GM12878 (cell line): ENCODE measurements around the gene KIAA0825. TPM values are rescaled to one million over a fixed set of nuclear protein-coding genes. Genes with fewer than 3 reads are reported as not detected.

Source experiments
- ATAC-seq: fragments of 200-7000 bp; cut with Tn5 transposase; 3 replicates; pipeline ENCODE4 v1.9.1; 2020; ENCODE audit warnings: mild to moderate bottlenecking, moderate library complexity
- BruUV-seq: library from RNA; stranded (reverse); fragments of 400-500 nt; replicated peaks from 2 replicates; lab custom pipeline; 2021; lab: Mats Ljungman, UMichigan
- CTCF ChIA-PET: fragments of 300-600 bp; sonication (Branson Sonifier 250); formaldehyde crosslinking; extraction: SDS; loops from one replicate; lab custom pipeline; 2021; ENCODE audit warnings: inconsistent platforms; lab: Yijun Ruan, JAX
- POLR2A ChIA-PET: fragments of 350-600 bp; formaldehyde crosslinking; extraction: SDS; loops from one replicate; lab custom pipeline; 2021; ENCODE audit warnings: inconsistent platforms; lab: Charles Lee
- RAD21 ChIA-PET: fragments of 300-600 bp; sonication (Branson Sonifier 250); formaldehyde crosslinking; loops from one replicate; lab custom pipeline; 2023; ENCODE audit warnings: antibody characterized with exemption; ENCODE audit not compliant: unreplicated experiment; lab: Charles Lee
- SMC1A ChIA-PET: fragments of 300-600 bp; sonication (Branson Sonifier 250); formaldehyde crosslinking; loops from one replicate; lab custom pipeline; 2023; ENCODE audit not compliant: unreplicated experiment, uncharacterized antibody; lab: Charles Lee
- DNase-seq: peaks from one replicate; pipeline ENCODE4 v3.0.0-alpha.2; 2011; ENCODE audit warnings: low read depth, low spot score
- FAIRE-seq: peaks from 3 replicates; lab custom pipeline; 2011; peaks lifted over from hg19 to GRCh38; lab: Jason Lieb, UNC
- H2AFZ ChIP-seq: 2 replicates; pipeline ENCODE4 v1.6.0; 2011; ENCODE audit warnings: low read depth, low read length, control low read depth; ENCODE audit not compliant: control insufficient read depth
- H3K27ac ChIP-seq: 2 replicates; pipeline ENCODE4 v1.5.1; 2011; ENCODE audit warnings: control low read depth; ENCODE audit not compliant: control insufficient read depth, insufficient read depth
- H3K27me3 ChIP-seq, 2 experiments: replicated peaks in 1 of 2; 2 replicates each; pipeline versions ENCODE4 v1.6.0 to v1.6.1; 2011; ENCODE audit warnings: low read length in 1 of 2; ENCODE audit not compliant: control insufficient read depth in 2 of 2, insufficient read depth in 2 of 2
- H3K36me3 ChIP-seq, 2 experiments: 2 replicates each; pipeline ENCODE4 v1.5.1; 2011; ENCODE audit warnings: low read length in 1 of 2; ENCODE audit not compliant: control insufficient read depth in 2 of 2, insufficient read depth in 2 of 2
- H3K4me1 ChIP-seq: 2 replicates; pipeline ENCODE4 v1.6.1; 2011; ENCODE audit warnings: mild to moderate bottlenecking, low read length, moderate library complexity, mixed read lengths; ENCODE audit not compliant: control insufficient read depth, insufficient read depth
- H3K4me2 ChIP-seq: 2 replicates; pipeline ENCODE4 v1.6.0; 2011; ENCODE audit warnings: control low read depth; ENCODE audit not compliant: control insufficient read depth, insufficient read depth
- H3K4me3 ChIP-seq: fragments of 200-600 bp; sonication (generic); 2 replicates; pipeline ENCODE4 v1.5.1; 2016
- H3K79me2 ChIP-seq: 2 replicates; pipeline ENCODE4 v1.6.0; 2011; ENCODE audit warnings: low read length; ENCODE audit not compliant: control insufficient read depth, insufficient read depth
- H3K9ac ChIP-seq: 2 replicates; pipeline ENCODE4 v1.8.0; 2011; ENCODE audit warnings: low read length, control low read depth, mixed read lengths; ENCODE audit not compliant: control insufficient read depth, insufficient read depth
- H3K9me3 ChIP-seq: replicated peaks from 3 replicates; pipeline ENCODE4 v1.5.1; 2011; ENCODE audit warnings: mild to moderate bottlenecking, low read length; ENCODE audit not compliant: control insufficient read depth, insufficient read depth
- H4K20me1 ChIP-seq: 2 replicates; pipeline ENCODE4 v1.6.0; 2011; ENCODE audit not compliant: control insufficient read depth, insufficient read depth
- BRCA1 ChIP-seq: IDR thresholded peaks from 2 replicates; pipeline ENCODE4 v1.6.1; 2011; ENCODE audit warnings: low read depth, low read length, improper control_type of control experiment
- HDGF ChIP-seq: fragments of 450-650 bp; IDR thresholded peaks from 2 replicates; pipeline ENCODE4 v1.6.1; 2016; ENCODE audit warnings: antibody characterized with exemption
- IRF4 ChIP-seq: IDR thresholded peaks from 2 replicates; pipeline ENCODE4 v1.6.1; 2011; ENCODE audit warnings: low read depth, low read length
- KLF5 ChIP-seq: fragments of 450-650 bp; IDR thresholded peaks from 2 replicates; pipeline ENCODE4 v1.6.1; 2014; ENCODE audit warnings: mild to moderate bottlenecking; ENCODE audit not compliant: partially characterized antibody
- NFIC ChIP-seq: IDR thresholded peaks from 2 replicates; pipeline ENCODE4 v1.6.1; 2012; ENCODE audit warnings: low read depth, mild to moderate bottlenecking, inconsistent platforms, low read length, moderate library complexity
- NRF1 ChIP-seq: conservative IDR thresholded peaks from 2 replicates; pipeline ENCODE4 v1.6.1; 2011; ENCODE audit warnings: mild to moderate bottlenecking, low read depth, low read length, improper control_type of control experiment
- PKNOX1 ChIP-seq: fragments of 450-650 bp; IDR thresholded peaks from 2 replicates; pipeline ENCODE4 v1.6.1; 2016; ENCODE audit warnings: mild to moderate bottlenecking
- RBBP5 ChIP-seq: fragments of 200-600 bp; sonication (generic); conservative IDR thresholded peaks from 2 replicates; pipeline ENCODE4 v1.6.1; 2016
- RFX5 ChIP-seq: IDR thresholded peaks from 2 replicates; pipeline ENCODE4 v1.6.1; 2011; ENCODE audit warnings: low read depth, low read length, improper control_type of control experiment
- SP1 ChIP-seq: IDR thresholded peaks from one replicate; pipeline ENCODE4 v1.6.1; 2011; ENCODE audit warnings: low read depth, low read length
- ZBED1 ChIP-seq: IDR thresholded peaks from 2 replicates; pipeline ENCODE4 v1.6.1; 2016; ENCODE audit warnings: borderline replicate concordance
- ZNF274 ChIP-seq: IDR thresholded peaks from one replicate; pipeline ENCODE4 v1.8.0; 2011; ENCODE audit not compliant: insufficient read length, insufficient read depth
- ZNF384 ChIP-seq: IDR thresholded peaks from 2 replicates; pipeline ENCODE4 v1.6.1; 2012; ENCODE audit warnings: low read depth, mild to moderate bottlenecking, low read length, improper control_type of control experiment, borderline replicate concordance
- in situ Hi-C: fragments of 300-500 bp; cut with MboI; formaldehyde crosslinking; loops from 9 replicates; pipeline ENCODE4 v1.14.3; 2018; ENCODE audit warnings: mixed read lengths
- intact Hi-C: fragments of 100-400 bp; cut with micrococcal nuclease; formaldehyde crosslinking; loops from one replicate; pipeline ENCODE4 v1.14.2; 2022; ENCODE audit not compliant: unreplicated experiment
- polyA plus RNA-seq, 11 experiments: library from polyadenylated mRNA; depleted of rRNA in 4 of 11; unstranded in 6 of 11; stranded (reverse) in 5 of 11; fragments of >200 nt; fragmentation: Nextera tagmentation in 4 of 11; fragmentation: Illumina TruSeq in 1 of 11; extraction: Ambion mirVana in 4 of 11; extraction: Trizol in 1 of 11; gene quantifications; 1 replicate in 1 of 11; 2 replicates in 10 of 11; pipeline versions ENCODE4 v1.2.1 to v1.2.3, GENCODE V29; 2011 to 2016; ENCODE audit warnings: inconsistent platforms in 2 of 11, missing spikeins in 2 of 11, low read depth in 1 of 11
- total RNA-seq, 4 experiments: library from RNA; depleted of rRNA in 3 of 4; stranded (reverse); fragments of >200 nt in 3 of 4; fragmentation: Illumina TruSeq in 1 of 4; extraction: Trizol in 1 of 4; gene quantifications; 2 replicates each; pipeline versions ENCODE4 v1.2.1 to v1.2.3, GENCODE V29; 2013 to 2021

The KIAA0825 gene
- total and polyA plus RNA-seq, 10 of the 15 experiments (the other 5 are each of a cell fraction or from before 2014, with no cell fraction given), result 0.55 to 1.9 (median 1.5) TPM

- TF ChIP-seq NFIC, result no peak
Observed at GRCh38 chr5:94425396-94425795, 193.0 kb downstream of the KIAA0825 start (continued).

GRCh38 chr5:94423411-94423810 lies 195.0 kb downstream of the KIAA0825 start:
- no peak overlapping the region for H2AFZ ChIP-seq
- intact Hi-C loops (no loop called here), in situ Hi-C loops (no loop called here)
- FAIRE-seq (no peak), DNase-seq (no peak), ATAC-seq (no peak)
- no peaks in the 10 kb centered on the region for H3K79me2 ChIP-seq
- no peaks in the 10 kb centered on the region for H3K27me3 ChIP-seq
- H3K36me3 ChIP-seq, result no peaks in the 10 kb centered on the region
- POLR2A ChIA-PET, result no interaction called here
- BruUV-seq, result no TSS peak
- CTCF ChIA-PET, result no interaction called here
- H3K4me3 ChIP-seq, result no peak overlapping the region
- H3K27ac ChIP-seq, result no peak overlapping the region
- TF ChIP-seq SP1, result no peak
- no peak for TF ChIP-seq NRF1
- TF ChIP-seq ZBED1, result no peak
- no peak for TF ChIP-seq BRCA1
- TF ChIP-seq ZNF384, result no peak
- no peak for TF ChIP-seq IRF4
- TF ChIP-seq RFX5, result no peak
- TF ChIP-seq RBBP5, result no peak
- no peak for TF ChIP-seq ZNF274
- TF ChIP-seq KLF5, result no peak
- no peak for TF ChIP-seq PKNOX1
- TF ChIP-seq HDGF, result no peak
- H3K9me3 ChIP-seq, result no peaks in the 10 kb centered on the region
- H3K4me1 ChIP-seq, result no peaks in the 10 kb centered on the region
- H3K4me2 ChIP-seq, result no peak overlapping the region
- SMC1A ChIA-PET, result no interaction called here
- no peak overlapping the region for H3K9ac ChIP-seq
- H4K20me1 ChIP-seq, result no peaks in the 10 kb centered on the region
- RAD21 ChIA-PET, result no interaction called here
